OCI-LY3 (cell line): ENCODE measurements around the gene IL9.

ENCODE experiments used
- H2AFZ ChIP-seq: fragments of 200-600, 300-600 bp; shearing (Covaris generic); 2 replicates; pipeline ENCODE4 v1.6.0; 2014; ENCODE audit warnings: antibody characterized with exemption, low read depth, low read length
- H3K27ac ChIP-seq: fragments of 200-600, 300-600 bp; sonication (generic); 2 replicates; pipeline ENCODE4 v1.5.1; 2014; ENCODE audit warnings: mild to moderate bottlenecking, low read length, moderate library complexity, mixed read lengths
- H3K27me3 ChIP-seq: fragments of 200-600, 300-600 bp; sonication (generic); 2 replicates; pipeline ENCODE4 v1.6.1; 2014; ENCODE audit warnings: low read depth, low read length, mixed read lengths
- H3K36me3 ChIP-seq: fragments of 200-600, 300-600 bp; sonication (generic); replicated peaks from 2 replicates; pipeline ENCODE3; 2014; ENCODE audit warnings: low read depth, low read length, mixed read lengths
- H3K4me1 ChIP-seq: fragments of 300-600, 200-600 bp; sonication (generic); 2 replicates; pipeline ENCODE4 v1.6.1; 2014; ENCODE audit warnings: low read length, mixed read lengths
- H3K4me2 ChIP-seq: fragments of 200-600, 300-600 bp; sonication (generic); 2 replicates; pipeline ENCODE4 v1.6.1; 2014; ENCODE audit warnings: low read length, mixed read lengths
- H3K4me3 ChIP-seq: fragments of 300-600, 200-600 bp; sonication (generic); 2 replicates; pipeline ENCODE4 v1.5.1; 2014; ENCODE audit warnings: antibody characterized with exemption, mild to moderate bottlenecking, low read length, moderate library complexity
- H3K79me2 ChIP-seq: fragments of 300-600, 200-600 bp; shearing (Covaris generic); 2 replicates; pipeline ENCODE4 v1.6.1; 2014; ENCODE audit warnings: mild to moderate bottlenecking, low read length, mixed read lengths
- H3K9ac ChIP-seq: fragments of 300-600, 200-600 bp; shearing (Covaris generic); 2 replicates; pipeline ENCODE4 v1.6.0; 2014; ENCODE audit warnings: mild to moderate bottlenecking, low read length, moderate library complexity
- H3K9me3 ChIP-seq: fragments of 200-600, 300-600 bp; shearing (Covaris generic); 2 replicates; pipeline ENCODE4 v1.6.1; 2014; ENCODE audit warnings: low read length, mixed read lengths; ENCODE audit not compliant: insufficient read depth
- H4K20me1 ChIP-seq: fragments of 200-600, 300-600 bp; sonication (generic); 2 replicates; pipeline ENCODE4 v1.6.1; 2016; ENCODE audit warnings: low read length, mixed read lengths; ENCODE audit not compliant: insufficient read depth
- EZH2phosphoT487 ChIP-seq: fragments of 200-600 bp; shearing (Covaris generic); IDR thresholded peaks from 2 replicates; pipeline ENCODE4 v1.6.1; 2018; ENCODE audit warnings: antibody characterized with exemption, mixed run types, low read depth
- TF ChIP-seq, protein P1 (sequence below): fragments of 200-600, 300-600 bp; sonication (generic); IDR thresholded peaks from 2 replicates; pipeline ENCODE4 v1.5.1; 2014; ENCODE audit warnings: antibody characterized with exemption, low read length, low read depth

IL9 gene

GRCh38 chr5:135915466-135916001 lies 19.9 kb upstream of the IL9 start:
- H3K36me3 ChIP-seq = no peaks in the 10 kb centered on the region
- no peak overlapping the region for H3K4me2 ChIP-seq
- H3K4me1 ChIP-seq = no peaks in the 10 kb centered on the region
- H3K9me3 ChIP-seq = no peaks in the 10 kb centered on the region
- no peaks in the 10 kb centered on the region for H3K79me2 ChIP-seq
- no peak overlapping the region for H2AFZ ChIP-seq
- H3K27ac ChIP-seq = no peak overlapping the region
- H3K9ac ChIP-seq = no peak overlapping the region
- H4K20me1 ChIP-seq = no peaks in the 10 kb centered on the region
- TF ChIP-seq, protein P1, sequence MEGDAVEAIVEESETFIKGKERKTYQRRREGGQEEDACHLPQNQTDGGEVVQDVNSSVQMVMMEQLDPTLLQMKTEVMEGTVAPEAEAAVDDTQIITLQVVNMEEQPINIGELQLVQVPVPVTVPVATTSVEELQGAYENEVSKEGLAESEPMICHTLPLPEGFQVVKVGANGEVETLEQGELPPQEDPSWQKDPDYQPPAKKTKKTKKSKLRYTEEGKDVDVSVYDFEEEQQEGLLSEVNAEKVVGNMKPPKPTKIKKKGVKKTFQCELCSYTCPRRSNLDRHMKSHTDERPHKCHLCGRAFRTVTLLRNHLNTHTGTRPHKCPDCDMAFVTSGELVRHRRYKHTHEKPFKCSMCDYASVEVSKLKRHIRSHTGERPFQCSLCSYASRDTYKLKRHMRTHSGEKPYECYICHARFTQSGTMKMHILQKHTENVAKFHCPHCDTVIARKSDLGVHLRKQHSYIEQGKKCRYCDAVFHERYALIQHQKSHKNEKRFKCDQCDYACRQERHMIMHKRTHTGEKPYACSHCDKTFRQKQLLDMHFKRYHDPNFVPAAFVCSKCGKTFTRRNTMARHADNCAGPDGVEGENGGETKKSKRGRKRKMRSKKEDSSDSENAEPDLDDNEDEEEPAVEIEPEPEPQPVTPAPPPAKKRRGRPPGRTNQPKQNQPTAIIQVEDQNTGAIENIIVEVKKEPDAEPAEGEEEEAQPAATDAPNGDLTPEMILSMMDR = no peak
- H3K4me3 ChIP-seq = no peak overlapping the region
- H3K27me3 ChIP-seq = peaks cover 31% of the 10 kb centered on the region

GRCh38 chr5:135913713-135914626 lies 18.3 kb upstream of the IL9 start:
- no peak overlapping the region for H3K9ac ChIP-seq
- H3K36me3 ChIP-seq = no peaks in the 10 kb centered on the region
- no peak overlapping the region for H2AFZ ChIP-seq
- H3K79me2 ChIP-seq = no peaks in the 10 kb centered on the region
- H3K9me3 ChIP-seq = no peaks in the 10 kb centered on the region
- no peaks in the 10 kb centered on the region for H3K4me1 ChIP-seq
- no peak overlapping the region for H3K27ac ChIP-seq
- no peak overlapping the region for H3K4me2 ChIP-seq
- H4K20me1 ChIP-seq = no peaks in the 10 kb centered on the region
- TF ChIP-seq, protein P1 = no peak
- no peak for TF ChIP-seq EZH2phosphoT487
- peaks cover 40% of the 10 kb centered on the region for H3K27me3 ChIP-seq
- H3K4me3 ChIP-seq = no peak overlapping the region

DNA sequence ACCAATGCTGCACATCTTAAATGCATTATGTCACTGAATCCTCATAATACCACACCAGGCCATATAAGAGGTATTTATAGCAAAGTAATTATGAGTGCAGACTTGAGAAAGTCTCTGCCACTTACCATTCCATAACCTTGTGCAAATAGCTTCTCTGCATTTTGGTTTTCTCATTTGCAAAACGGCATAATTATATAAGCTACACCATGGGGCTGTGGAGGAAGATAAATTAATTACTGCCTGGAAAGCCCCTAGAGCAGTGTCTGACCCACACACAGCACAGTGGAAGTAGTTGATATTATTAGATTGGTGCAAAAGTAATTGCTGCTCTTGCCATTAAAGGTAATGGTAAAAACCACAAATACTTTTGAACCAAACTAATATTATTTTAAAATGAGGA lies 9.5 kb upstream of the IL9 start:
- H3K9me3 ChIP-seq = no peaks in the 10 kb centered on the region
- no peak overlapping the region for H3K4me3 ChIP-seq
- no peaks in the 10 kb centered on the region for H4K20me1 ChIP-seq
- no peak overlapping the region for H3K27ac ChIP-seq
- peaks cover 24% of the 10 kb centered on the region for H3K27me3 ChIP-seq
- H3K79me2 ChIP-seq = no peaks in the 10 kb centered on the region
- H2AFZ ChIP-seq = no peak overlapping the region
- no peak overlapping the region for H3K9ac ChIP-seq
- H3K4me1 ChIP-seq = no peaks in the 10 kb centered on the region
- no peak for TF ChIP-seq EZH2phosphoT487
- TF ChIP-seq, protein P1 = no peak
- H3K36me3 ChIP-seq = no peaks in the 10 kb centered on the region
- H3K4me2 ChIP-seq = no peak overlapping the region

DNA sequence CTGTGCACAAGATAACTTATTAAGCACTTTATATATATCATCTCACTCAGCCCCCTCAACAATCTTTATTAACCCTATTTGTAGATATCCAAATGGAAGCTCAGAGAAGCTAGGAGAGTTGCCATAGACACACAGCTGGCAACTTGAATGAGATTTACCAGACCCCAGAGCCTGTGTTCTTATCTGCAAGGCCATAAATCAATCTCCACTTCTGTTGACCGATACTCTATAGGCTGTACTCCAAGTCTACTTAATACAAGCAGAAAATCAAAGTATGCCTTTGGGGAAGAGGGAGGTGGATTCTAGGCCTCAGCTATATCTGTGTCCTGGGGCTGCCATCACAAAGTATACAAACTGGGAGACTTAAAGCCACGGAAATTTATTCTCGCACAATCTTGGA lies 6.0 kb upstream of the IL9 start:
- H3K36me3 ChIP-seq = no peaks in the 10 kb centered on the region
- H4K20me1 ChIP-seq = no peaks in the 10 kb centered on the region
- no peak overlapping the region for H3K9ac ChIP-seq
- H3K4me2 ChIP-seq = no peak overlapping the region
- no peaks in the 10 kb centered on the region for H3K9me3 ChIP-seq
- no peak overlapping the region for H3K4me3 ChIP-seq
- TF ChIP-seq, protein P1 = no peak
- no peak for TF ChIP-seq EZH2phosphoT487
- H3K27me3 ChIP-seq = peaks cover 23% of the 10 kb centered on the region
- H3K4me1 ChIP-seq = no peaks in the 10 kb centered on the region
- no peak overlapping the region for H2AFZ ChIP-seq
- H3K27ac ChIP-seq = no peak overlapping the region
- H3K79me2 ChIP-seq = no peaks in the 10 kb centered on the region
